HepG2 (cell line): ENCODE measurements around the gene WWTR1. TPM values are rescaled to one million over a fixed set of nuclear protein-coding genes. Genes with fewer than 3 reads are reported as not detected.

Experiments used
- ATRX ChIP-seq: sonication (generic); formaldehyde crosslinking; IDR thresholded peaks from 2 replicates; pipeline ENCODE4 v1.4.0; 2020; ENCODE audit warnings: missing genetic modification reagents, borderline replicate concordance
- IRF2 ChIP-seq: IDR thresholded peaks from 2 replicates; pipeline ENCODE4 v1.6.1; 2018; ENCODE audit warnings: missing genetic modification reagents, missing compliant biosample characterization
- KLF15 ChIP-seq: sonication (generic); formaldehyde crosslinking; IDR thresholded peaks from 2 replicates; pipeline ENCODE4 v1.8.1; 2023; ENCODE audit warnings: borderline replicate concordance, mild to moderate bottlenecking, inconsistent platforms, missing genetic modification reagents, mixed read lengths
- NKX3-1 ChIP-seq: sonication (generic); formaldehyde crosslinking; IDR thresholded peaks from 2 replicates; pipeline ENCODE4 v1.5.0; 2020; ENCODE audit warnings: missing genetic modification reagents
- PHF8 ChIP-seq: sonication (generic); formaldehyde crosslinking; IDR thresholded peaks from 2 replicates; pipeline ENCODE4 v1.5.0; 2020; ENCODE audit warnings: missing genetic modification reagents
- RFX1 ChIP-seq: fragments of 450-650 bp; IDR thresholded peaks from 2 replicates; pipeline ENCODE4 v1.6.1; 2017
- SP1 ChIP-seq, 2 experiments: fragments of 450-650 bp in 1 of 2; sonication (generic) in 1 of 2; formaldehyde crosslinking in 1 of 2; IDR thresholded peaks; 2 replicates each; pipeline versions ENCODE4 v1.4.0 to v1.6.1; 2016 to 2020; ENCODE audit warnings: missing genetic modification reagents in 1 of 2
- ZFY ChIP-seq: sonication (generic); formaldehyde crosslinking; IDR thresholded peaks from 2 replicates; pipeline ENCODE4 v1.4.0; 2020; ENCODE audit warnings: missing genetic modification reagents
- ZIK1 ChIP-seq: sonication (generic); formaldehyde crosslinking; IDR thresholded peaks from 2 replicates; pipeline ENCODE4 v1.5.0; 2020; ENCODE audit warnings: mild to moderate bottlenecking, low read depth, missing genetic modification reagents, borderline replicate concordance
- ZMAT3 ChIP-seq: sonication (generic); formaldehyde crosslinking; conservative IDR thresholded peaks from 2 replicates; pipeline ENCODE4 v1.7.0; 2021; ENCODE audit warnings: missing genetic modification reagents
- ZNF101 ChIP-seq: sonication (generic); formaldehyde crosslinking; IDR thresholded peaks from 2 replicates; pipeline ENCODE4 v1.4.0; 2020; ENCODE audit warnings: mild to moderate bottlenecking, low read depth, missing genetic modification reagents, borderline replicate concordance
- ZNF235 ChIP-seq: sonication (generic); formaldehyde crosslinking; IDR thresholded peaks from 2 replicates; pipeline ENCODE4 v1.8.1; 2023; ENCODE audit warnings: mild to moderate bottlenecking, missing genetic modification reagents, borderline replicate concordance
- polyA plus RNA-seq, 8 experiments: library from polyadenylated mRNA; depleted of rRNA in 3 of 8; stranded (reverse) in 7 of 8; unstranded in 1 of 8; fragments of >200 nt; fragmentation: Illumina TruSeq in 4 of 8; extraction: Trizol in 4 of 8; gene quantifications; 2 replicates each; pipeline versions ENCODE4 v1.2.1 to v1.2.3, GENCODE V29; 2011 to 2016; ENCODE audit warnings: low read depth in 4 of 8, missing spikeins in 1 of 8, mixed read lengths in 1 of 8; ENCODE audit not compliant: insufficient read depth in 1 of 8
- total RNA-seq, 5 experiments: library from RNA; depleted of rRNA; stranded (reverse); fragments of >200 nt; fragmentation: Illumina TruSeq; extraction: Trizol; gene quantifications; 2 replicates each; pipeline ENCODE4 v1.2.3, GENCODE V29; 2016; ENCODE audit warnings: low read depth in 1 of 5
- TF ChIP-seq, protein P1 (sequence below): IDR thresholded peaks from 2 replicates; pipeline ENCODE4 v1.6.1; 2012; ENCODE audit warnings: low read length, improper control_type of control experiment
- TF ChIP-seq, protein P2 (sequence below): sonication (generic); formaldehyde crosslinking; IDR thresholded peaks from 2 replicates; pipeline ENCODE4 v1.4.0; 2020; ENCODE audit warnings: missing genetic modification reagents
- TF ChIP-seq, protein P3 (sequence below): sonication (generic); formaldehyde crosslinking; IDR thresholded peaks from 2 replicates; pipeline ENCODE4 v1.8.0; 2022; ENCODE audit warnings: missing genetic modification reagents, mild to moderate bottlenecking, borderline replicate concordance
- TF ChIP-seq, protein P4 (sequence below): IDR thresholded peaks from 2 replicates; pipeline ENCODE4 v1.6.1; 2016; ENCODE audit warnings: control low read depth
- TF ChIP-seq, protein P5 (sequence below): sonication (generic); formaldehyde crosslinking; IDR thresholded peaks from 2 replicates; pipeline ENCODE4 v1.5.1; 2020; ENCODE audit warnings: mild to moderate bottlenecking, missing genetic modification reagents, borderline replicate concordance
- TF ChIP-seq, protein P6 (sequence below): sonication (generic); formaldehyde crosslinking; IDR thresholded peaks from 2 replicates; pipeline ENCODE4 v1.5.0; 2020; ENCODE audit warnings: mild to moderate bottlenecking, missing genetic modification reagents, borderline replicate concordance

Gene WWTR1
- total and polyA plus RNA-seq, 2 of the 13 experiments (the other 11 are each of a cell fraction or from before 2014, with no cell fraction given), result 19.7 to 139 TPM

DNA sequence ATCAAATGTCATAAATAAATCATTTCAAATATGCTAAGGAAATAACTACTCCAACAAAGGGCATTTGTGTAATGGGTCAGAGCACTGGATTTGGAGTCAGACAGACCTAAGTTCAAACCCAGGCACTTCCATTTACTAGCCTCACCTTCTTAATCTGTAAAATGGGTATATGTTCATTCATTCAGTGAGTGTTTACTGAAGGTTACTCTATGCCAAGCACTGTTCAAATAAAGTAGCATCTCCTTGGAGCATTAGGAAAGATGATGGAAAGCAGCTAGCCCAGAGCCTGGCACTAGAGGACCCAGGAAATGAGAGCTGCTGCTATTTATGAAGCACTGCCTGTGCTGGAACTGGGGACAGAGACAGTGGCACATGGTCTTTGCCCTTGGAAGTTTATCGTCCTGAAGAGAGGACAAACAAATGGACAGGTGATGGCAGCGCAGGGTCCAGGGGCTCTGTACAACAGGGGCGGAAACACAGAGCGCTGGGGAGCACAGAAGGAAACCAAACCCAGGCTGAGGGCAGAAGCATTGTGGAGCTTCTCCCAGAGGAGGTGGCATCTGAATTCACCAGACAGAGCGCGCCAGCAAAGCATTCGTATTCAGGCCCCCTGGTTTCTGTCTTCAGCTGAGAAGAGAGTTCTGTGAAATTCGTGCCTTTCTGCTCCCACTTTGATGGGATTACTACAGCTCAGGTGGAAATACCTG lies 164.4 kb downstream of the WWTR1 start (continued):
- TF ChIP-seq, protein P1, sequence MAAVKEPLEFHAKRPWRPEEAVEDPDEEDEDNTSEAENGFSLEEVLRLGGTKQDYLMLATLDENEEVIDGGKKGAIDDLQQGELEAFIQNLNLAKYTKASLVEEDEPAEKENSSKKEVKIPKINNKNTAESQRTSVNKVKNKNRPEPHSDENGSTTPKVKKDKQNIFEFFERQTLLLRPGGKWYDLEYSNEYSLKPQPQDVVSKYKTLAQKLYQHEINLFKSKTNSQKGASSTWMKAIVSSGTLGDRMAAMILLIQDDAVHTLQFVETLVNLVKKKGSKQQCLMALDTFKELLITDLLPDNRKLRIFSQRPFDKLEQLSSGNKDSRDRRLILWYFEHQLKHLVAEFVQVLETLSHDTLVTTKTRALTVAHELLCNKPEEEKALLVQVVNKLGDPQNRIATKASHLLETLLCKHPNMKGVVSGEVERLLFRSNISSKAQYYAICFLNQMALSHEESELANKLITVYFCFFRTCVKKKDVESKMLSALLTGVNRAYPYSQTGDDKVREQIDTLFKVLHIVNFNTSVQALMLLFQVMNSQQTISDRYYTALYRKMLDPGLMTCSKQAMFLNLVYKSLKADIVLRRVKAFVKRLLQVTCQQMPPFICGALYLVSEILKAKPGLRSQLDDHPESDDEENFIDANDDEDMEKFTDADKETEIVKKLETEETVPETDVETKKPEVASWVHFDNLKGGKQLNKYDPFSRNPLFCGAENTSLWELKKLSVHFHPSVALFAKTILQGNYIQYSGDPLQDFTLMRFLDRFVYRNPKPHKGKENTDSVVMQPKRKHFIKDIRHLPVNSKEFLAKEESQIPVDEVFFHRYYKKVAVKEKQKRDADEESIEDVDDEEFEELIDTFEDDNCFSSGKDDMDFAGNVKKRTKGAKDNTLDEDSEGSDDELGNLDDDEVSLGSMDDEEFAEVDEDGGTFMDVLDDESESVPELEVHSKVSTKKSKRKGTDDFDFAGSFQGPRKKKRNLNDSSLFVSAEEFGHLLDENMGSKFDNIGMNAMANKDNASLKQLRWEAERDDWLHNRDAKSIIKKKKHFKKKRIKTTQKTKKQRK, result no peak
- TF ChIP-seq, protein P2, sequence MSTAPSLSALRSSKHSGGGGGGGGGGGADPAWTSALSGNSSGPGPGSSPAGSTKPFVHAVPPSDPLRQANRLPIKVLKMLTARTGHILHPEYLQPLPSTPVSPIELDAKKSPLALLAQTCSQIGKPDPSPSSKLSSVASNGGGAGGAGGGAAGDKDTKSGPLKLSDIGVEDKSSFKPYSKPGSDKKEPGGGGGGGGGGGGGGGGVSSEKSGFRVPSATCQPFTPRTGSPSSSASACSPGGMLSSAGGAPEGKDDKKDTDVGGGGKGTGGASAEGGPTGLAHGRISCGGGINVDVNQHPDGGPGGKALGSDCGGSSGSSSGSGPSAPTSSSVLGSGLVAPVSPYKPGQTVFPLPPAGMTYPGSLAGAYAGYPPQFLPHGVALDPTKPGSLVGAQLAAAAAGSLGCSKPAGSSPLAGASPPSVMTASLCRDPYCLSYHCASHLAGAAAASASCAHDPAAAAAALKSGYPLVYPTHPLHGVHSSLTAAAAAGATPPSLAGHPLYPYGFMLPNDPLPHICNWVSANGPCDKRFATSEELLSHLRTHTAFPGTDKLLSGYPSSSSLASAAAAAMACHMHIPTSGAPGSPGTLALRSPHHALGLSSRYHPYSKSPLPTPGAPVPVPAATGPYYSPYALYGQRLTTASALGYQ (CRISPR knock-in tag), result no peak
- TF ChIP-seq SP1 (IDR thresholded peaks at IDR 0.05), result no peak
- no peak for TF ChIP-seq SP1 (CRISPR knock-in tag; IDR thresholded peaks at IDR 0.05)
- TF ChIP-seq ATRX (CRISPR knock-in tag), result no peak
- TF ChIP-seq, protein P3, sequence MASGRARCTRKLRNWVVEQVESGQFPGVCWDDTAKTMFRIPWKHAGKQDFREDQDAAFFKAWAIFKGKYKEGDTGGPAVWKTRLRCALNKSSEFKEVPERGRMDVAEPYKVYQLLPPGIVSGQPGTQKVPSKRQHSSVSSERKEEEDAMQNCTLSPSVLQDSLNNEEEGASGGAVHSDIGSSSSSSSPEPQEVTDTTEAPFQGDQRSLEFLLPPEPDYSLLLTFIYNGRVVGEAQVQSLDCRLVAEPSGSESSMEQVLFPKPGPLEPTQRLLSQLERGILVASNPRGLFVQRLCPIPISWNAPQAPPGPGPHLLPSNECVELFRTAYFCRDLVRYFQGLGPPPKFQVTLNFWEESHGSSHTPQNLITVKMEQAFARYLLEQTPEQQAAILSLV (CRISPR knock-in tag), result no peak; the same call in 1 of the 2 replicates
- peak; percentile 39; the same call in 1 of the 2 replicates for TF ChIP-seq ZFY (CRISPR knock-in tag)
- TF ChIP-seq, protein P4, sequence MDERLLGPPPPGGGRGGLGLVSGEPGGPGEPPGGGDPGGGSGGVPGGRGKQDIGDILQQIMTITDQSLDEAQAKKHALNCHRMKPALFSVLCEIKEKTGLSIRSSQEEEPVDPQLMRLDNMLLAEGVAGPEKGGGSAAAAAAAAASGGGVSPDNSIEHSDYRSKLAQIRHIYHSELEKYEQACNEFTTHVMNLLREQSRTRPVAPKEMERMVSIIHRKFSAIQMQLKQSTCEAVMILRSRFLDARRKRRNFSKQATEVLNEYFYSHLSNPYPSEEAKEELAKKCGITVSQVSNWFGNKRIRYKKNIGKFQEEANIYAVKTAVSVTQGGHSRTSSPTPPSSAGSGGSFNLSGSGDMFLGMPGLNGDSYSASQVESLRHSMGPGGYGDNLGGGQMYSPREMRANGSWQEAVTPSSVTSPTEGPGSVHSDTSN, result no peak
- TF ChIP-seq, protein P5, sequence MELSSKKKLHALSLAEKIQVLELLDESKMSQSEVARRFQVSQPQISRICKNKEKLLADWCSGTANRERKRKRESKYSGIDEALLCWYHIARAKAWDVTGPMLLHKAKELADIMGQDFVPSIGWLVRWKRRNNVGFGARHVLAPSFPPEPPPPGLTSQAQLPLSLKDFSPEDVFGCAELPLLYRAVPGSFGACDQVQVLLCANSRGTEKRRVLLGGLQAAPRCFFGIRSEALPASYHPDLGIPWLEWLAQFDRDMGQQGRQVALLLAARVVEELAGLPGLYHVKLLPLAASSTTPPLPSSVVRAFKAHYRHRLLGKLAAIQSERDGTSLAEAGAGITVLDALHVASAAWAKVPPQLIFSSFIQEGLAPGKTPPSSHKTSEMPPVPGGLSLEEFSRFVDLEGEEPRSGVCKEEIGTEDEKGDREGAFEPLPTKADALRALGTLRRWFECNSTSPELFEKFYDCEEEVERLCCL (CRISPR knock-in tag), result no peak
- no peak for TF ChIP-seq RFX1
- TF ChIP-seq IRF2, result peak; percentile 76; the same call in 1 of the 2 replicates
- no peak for TF ChIP-seq ZIK1 (CRISPR knock-in tag)
- no peak; the same call in 1 of the 2 replicates for TF ChIP-seq ZMAT3 (CRISPR knock-in tag)
- TF ChIP-seq ZNF101, result no peak
- no peak for TF ChIP-seq KLF15 (CRISPR knock-in tag)
- TF ChIP-seq, protein P6, sequence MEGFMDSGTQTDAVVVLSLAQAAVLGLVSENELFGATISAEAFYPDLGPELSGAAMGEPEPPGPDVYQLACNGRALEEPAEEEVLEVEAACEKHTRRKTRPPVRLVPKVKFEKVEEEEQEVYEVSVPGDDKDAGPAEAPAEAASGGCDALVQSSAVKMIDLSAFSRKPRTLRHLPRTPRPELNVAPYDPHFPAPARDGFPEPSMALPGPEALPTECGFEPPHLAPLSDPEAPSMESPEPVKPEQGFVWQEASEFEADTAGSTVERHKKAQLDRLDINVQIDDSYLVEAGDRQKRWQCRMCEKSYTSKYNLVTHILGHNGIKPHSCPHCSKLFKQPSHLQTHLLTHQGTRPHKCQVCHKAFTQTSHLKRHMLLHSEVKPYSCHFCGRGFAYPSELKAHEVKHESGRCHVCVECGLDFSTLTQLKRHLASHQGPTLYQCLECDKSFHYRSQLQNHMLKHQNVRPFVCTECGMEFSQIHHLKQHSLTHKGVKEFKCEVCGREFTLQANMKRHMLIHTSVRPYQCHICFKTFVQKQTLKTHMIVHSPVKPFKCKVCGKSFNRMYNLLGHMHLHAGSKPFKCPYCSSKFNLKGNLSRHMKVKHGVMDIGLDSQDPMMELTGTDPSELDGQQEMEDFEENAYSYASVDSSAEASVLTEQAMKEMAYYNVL, result no peak
- TF ChIP-seq NKX3-1 (CRISPR knock-in tag), result no peak
- TF ChIP-seq ZNF235, result no peak
- no peak for TF ChIP-seq PHF8 (CRISPR knock-in tag)
